HepG2 (cell line): ENCODE data around the gene PCSK5.

Experiments used
- BRD4 ChIP-seq: sonication (generic); formaldehyde crosslinking; IDR thresholded peaks from 2 replicates; pipeline ENCODE4 v1.4.0; 2020; ENCODE audit warnings: missing genetic modification reagents
- CHD4 ChIP-seq: fragments of 200-600 bp; sonication (generic); IDR thresholded peaks from 2 replicates; pipeline ENCODE4 v1.7.0; 2017; ENCODE audit warnings: mild to moderate bottlenecking, low read length, borderline replicate concordance
- HDAC1 ChIP-seq: sonication (generic); formaldehyde crosslinking; IDR thresholded peaks from 2 replicates; pipeline ENCODE4 v1.5.1; 2020; ENCODE audit warnings: mild to moderate bottlenecking, missing genetic modification reagents
- YY1 ChIP-seq: IDR thresholded peaks from 2 replicates; pipeline ENCODE4 v1.6.1; 2011; ENCODE audit warnings: low read length, low read depth, moderate library complexity, mild to moderate bottlenecking; ENCODE audit not compliant: insufficient read depth, insufficient replicate concordance
- ZNF296 ChIP-seq: sonication (generic); formaldehyde crosslinking; conservative IDR thresholded peaks from 2 replicates; pipeline ENCODE4 v1.5.0; 2020; ENCODE audit warnings: mild to moderate bottlenecking, missing genetic modification reagents
- ZNF761 ChIP-seq: sonication (generic); formaldehyde crosslinking; conservative IDR thresholded peaks from 2 replicates; pipeline ENCODE4 v1.4.0; 2020; ENCODE audit warnings: mild to moderate bottlenecking, missing genetic modification reagents
- TF ChIP-seq, protein P1 (sequence below): sonication (generic); formaldehyde crosslinking; IDR thresholded peaks from 2 replicates; pipeline ENCODE4 v1.4.0; 2020; ENCODE audit warnings: missing genetic modification reagents, borderline replicate concordance

DNA sequence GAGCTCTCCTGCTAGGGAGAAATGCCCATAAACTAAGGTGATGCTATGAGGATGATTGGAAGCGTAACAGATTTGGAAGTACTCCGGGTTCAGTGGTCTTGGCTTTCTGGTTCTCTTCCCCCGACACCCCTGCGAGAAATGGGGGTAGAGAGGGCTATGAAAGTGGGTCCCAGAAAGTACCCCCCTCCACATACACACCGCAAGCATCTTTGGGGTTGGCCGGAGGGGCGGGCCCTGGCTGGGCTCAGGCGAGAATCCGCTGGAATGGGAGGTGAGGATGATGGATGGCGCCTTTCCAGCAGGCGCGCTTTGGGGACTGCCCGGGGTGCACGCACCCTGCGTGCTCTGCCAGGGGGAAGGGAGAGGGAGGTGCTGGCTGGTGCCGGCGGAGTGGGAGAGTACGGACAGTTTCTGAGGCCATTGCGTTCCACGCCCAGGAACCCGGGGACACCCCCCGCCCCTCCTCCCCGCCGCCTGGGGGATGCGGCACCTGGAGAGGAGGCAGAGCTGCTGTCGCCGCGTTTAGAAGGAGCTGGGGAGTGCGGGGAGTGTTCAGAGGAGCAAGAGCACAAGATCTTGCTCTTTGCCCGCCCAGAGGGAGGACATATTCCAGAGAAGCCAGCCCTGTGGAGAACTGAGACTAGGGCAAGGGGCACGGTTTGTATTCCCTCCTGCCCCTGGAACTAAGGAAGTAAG, 1.9 kb downstream of the PCSK5 start:
- TF ChIP-seq BRD4 (CRISPR knock-in tag) (no peak), YY1 (no peak), ZNF761 (no peak), CHD4 (no peak), HDAC1 (CRISPR knock-in tag) (no peak), ZNF296 (no peak)
- TF ChIP-seq, protein P1, sequence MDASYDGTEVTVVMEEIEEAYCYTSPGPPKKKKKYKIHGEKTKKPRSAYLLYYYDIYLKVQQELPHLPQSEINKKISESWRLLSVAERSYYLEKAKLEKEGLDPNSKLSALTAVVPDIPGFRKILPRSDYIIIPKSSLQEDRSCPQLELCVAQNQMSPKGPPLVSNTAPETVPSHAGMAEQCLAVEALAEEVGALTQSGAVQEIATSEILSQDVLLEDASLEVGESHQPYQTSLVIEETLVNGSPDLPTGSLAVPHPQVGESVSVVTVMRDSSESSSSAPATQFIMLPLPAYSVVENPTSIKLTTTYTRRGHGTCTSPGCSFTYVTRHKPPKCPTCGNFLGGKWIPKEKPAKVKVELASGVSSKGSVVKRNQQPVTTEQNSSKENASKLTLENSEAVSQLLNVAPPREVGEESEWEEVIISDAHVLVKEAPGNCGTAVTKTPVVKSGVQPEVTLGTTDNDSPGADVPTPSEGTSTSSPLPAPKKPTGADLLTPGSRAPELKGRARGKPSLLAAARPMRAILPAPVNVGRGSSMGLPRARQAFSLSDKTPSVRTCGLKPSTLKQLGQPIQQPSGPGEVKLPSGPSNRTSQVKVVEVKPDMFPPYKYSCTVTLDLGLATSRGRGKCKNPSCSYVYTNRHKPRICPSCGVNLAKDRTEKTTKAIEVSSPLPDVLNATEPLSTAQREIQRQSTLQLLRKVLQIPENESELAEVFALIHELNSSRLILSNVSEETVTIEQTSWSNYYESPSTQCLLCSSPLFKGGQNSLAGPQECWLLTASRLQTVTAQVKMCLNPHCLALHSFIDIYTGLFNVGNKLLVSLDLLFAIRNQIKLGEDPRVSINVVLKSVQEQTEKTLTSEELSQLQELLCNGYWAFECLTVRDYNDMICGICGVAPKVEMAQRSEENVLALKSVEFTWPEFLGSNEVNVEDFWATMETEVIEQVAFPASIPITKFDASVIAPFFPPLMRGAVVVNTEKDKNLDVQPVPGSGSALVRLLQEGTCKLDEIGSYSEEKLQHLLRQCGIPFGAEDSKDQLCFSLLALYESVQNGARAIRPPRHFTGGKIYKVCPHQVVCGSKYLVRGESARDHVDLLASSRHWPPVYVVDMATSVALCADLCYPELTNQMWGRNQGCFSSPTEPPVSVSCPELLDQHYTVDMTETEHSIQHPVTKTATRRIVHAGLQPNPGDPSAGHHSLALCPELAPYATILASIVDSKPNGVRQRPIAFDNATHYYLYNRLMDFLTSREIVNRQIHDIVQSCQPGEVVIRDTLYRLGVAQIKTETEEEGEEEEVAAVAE (CRISPR knock-in tag) = no peak
